ENCODE data around the gene ASAH2B.

The ASAH2B gene

GRCh38 chr10:50807851-50808776, 68.4 kb downstream of the ASAH2B start:
- no peak for TF ChIP-seq EP300 (IDR thresholded peaks at IDR 0.05; ENCODE audit: borderline replicate concordance)
- no peak for TF ChIP-seq YY1 (IDR thresholded peaks at IDR 0.05; ENCODE audit: low read depth)
- TF ChIP-seq CEBPB (IDR thresholded peaks at IDR 0.05), result no peak
- TF ChIP-seq RAD21 (IDR thresholded peaks at IDR 0.05; ENCODE audit: low read depth), result no peak
